AG09319 (cell line): ENCODE results near the gene CHD1L.

Experiments
- DNase-seq: peaks from one replicate; pipeline ENCODE4 v3.0.0-alpha.2; 2010; ENCODE audit warnings: low read depth; ENCODE audit errors: extremely low read depth
- CTCF ChIP-seq: IDR thresholded peaks from 2 replicates; pipeline ENCODE4 v1.5.1; 2011; ENCODE audit warnings: low read depth, mild to moderate bottlenecking, inconsistent platforms, low read length, moderate library complexity

CHD1L gene

GRCh38 chr1:147260956-147261355, 18.5 kb downstream of the CHD1L start:
- TF ChIP-seq CTCF = no peak
- no peak for DNase-seq

- no peak for TF ChIP-seq CTCF
- no peak for DNase-seq
These were observed 21.8 kb downstream of the CHD1L start for GRCh38 chr1:147264158-147264768.

GRCh38 chr1:147266381-147266780, 23.9 kb downstream of the CHD1L start:
- no peak for DNase-seq
- TF ChIP-seq CTCF = no peak

- TF ChIP-seq CTCF = no peak
- no peak for DNase-seq
These were observed 25.2 kb downstream of the CHD1L start for GRCh38 chr1:147267711-147268110.

- no peak for TF ChIP-seq CTCF
- DNase-seq = no peak
These were observed 28.2 kb downstream of the CHD1L start for GRCh38 chr1:147270721-147271120.

- DNase-seq = no peak
- no peak for TF ChIP-seq CTCF
These were observed 29.6 kb downstream of the CHD1L start for GRCh38 chr1:147272042-147272441.

- TF ChIP-seq CTCF = peak; percentile 32
- DNase-seq = peak; percentile 65
These were observed 31.2 kb downstream of the CHD1L start for GRCh38 chr1:147273409-147274336.
